ENCODE data around the gene RTL1. TPM values are rescaled to one million over a fixed set of nuclear protein-coding genes. Genes with fewer than 3 reads are reported as not detected.

RTL1 gene
- total RNA-seq, 1 donor from 2014 or later = not detected

DNA sequence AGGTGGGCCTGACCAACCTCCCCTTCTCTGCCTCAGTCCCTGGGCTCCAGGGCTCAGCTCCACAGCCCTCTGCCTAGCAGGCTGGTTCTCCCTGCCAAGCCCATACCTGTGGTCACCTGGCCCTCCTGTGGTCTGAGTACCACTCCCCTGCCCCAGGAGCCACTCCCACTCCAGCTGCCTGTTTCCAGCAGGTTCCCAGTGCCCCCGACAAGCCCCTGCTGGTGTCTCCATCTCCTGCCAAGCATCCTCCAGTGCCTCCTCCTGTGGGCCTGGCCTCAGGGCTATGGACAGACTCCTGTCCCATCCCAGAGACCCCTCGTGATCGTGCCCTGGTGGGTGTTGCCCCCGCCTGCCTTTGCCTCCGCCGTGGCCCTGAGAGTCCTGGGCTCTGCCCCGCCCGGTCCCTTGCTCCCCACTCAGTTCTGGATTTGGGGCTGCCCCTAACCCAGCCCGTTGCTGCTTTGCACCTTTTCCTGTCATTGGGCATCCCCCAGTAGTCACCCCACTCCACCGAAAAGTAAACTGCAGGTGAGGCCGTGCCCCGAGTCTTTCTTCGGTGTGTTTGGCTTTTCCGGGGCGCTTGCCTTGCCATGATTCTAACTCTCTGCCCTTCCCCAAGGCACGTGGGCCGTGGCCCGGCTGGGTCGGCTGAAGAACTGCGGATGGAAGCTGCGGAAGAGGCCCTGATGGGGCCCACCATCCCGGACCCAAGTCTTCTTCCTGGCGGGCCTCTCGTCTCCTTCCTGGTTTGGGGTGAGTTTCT, 67.8 kb downstream of the RTL1 start:
- Mint-ChIP-seq H3K4me3 (ENCODE audit: unreplicated experiment) (no peak overlapping the region), H3K27ac (ENCODE audit: unreplicated experiment) (no peak overlapping the region), H3K27me3 (ENCODE audit: unreplicated experiment) (peaks cover 2% of the 10 kb centered on the region), H3K4me1 (ENCODE audit: low read depth, unreplicated experiment) (peaks cover 25% of the 10 kb centered on the region), H3K36me3 (ENCODE audit: unreplicated experiment) (no peaks in the 10 kb centered on the region), H3K9me3 (ENCODE audit: unreplicated experiment) (peaks cover 6% of the 10 kb centered on the region)
- no peak for DNase-seq
- TF ChIP-seq, protein P1, sequence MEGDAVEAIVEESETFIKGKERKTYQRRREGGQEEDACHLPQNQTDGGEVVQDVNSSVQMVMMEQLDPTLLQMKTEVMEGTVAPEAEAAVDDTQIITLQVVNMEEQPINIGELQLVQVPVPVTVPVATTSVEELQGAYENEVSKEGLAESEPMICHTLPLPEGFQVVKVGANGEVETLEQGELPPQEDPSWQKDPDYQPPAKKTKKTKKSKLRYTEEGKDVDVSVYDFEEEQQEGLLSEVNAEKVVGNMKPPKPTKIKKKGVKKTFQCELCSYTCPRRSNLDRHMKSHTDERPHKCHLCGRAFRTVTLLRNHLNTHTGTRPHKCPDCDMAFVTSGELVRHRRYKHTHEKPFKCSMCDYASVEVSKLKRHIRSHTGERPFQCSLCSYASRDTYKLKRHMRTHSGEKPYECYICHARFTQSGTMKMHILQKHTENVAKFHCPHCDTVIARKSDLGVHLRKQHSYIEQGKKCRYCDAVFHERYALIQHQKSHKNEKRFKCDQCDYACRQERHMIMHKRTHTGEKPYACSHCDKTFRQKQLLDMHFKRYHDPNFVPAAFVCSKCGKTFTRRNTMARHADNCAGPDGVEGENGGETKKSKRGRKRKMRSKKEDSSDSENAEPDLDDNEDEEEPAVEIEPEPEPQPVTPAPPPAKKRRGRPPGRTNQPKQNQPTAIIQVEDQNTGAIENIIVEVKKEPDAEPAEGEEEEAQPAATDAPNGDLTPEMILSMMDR (IDR thresholded peaks at IDR 0.05; ENCODE audit: partially characterized antibody, unreplicated experiment) = no peak

DNA sequence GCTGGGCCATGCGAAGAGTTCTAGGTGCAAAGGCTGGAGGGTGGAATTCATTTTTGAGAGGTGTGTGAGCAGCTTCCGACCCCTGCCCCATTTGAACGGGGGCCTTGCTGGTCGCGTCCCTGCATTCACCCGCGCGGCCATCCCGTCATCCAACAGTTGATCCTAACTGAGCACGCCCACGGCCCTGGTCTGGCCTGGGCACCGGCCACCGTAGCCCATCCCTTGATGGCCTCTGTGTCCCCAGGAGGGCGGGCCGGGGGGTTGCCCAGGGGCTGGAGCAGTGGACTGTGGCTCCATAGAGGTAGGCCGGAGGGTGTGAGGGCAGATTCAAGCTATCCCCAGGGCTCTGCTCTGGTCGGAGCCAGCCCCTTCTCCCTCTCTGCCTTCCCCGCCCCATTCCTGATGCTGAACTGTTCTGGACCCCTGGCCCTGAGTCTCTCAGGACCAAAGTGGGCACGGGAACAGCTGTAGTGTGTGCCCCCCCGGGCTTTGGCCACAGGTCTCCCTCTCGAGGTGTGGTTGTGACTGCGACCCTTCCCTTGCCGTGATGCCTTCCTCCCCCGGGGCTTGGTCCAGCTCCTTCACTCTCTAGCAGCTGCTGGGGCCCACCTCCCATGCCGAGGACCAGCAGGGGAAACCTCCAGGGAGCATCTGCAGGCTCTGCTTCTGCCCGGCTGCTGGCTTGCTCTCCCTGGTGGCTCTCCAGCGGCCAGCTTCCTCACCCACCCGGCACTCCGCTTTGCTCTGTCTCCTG, 68.6 kb downstream of the RTL1 start:
- Mint-ChIP-seq H3K4me3 (ENCODE audit: unreplicated experiment) (no peak overlapping the region), H3K36me3 (ENCODE audit: unreplicated experiment) (no peaks in the 10 kb centered on the region), H3K4me1 (ENCODE audit: low read depth, unreplicated experiment) (peaks cover 22% of the 10 kb centered on the region), H3K27ac (ENCODE audit: unreplicated experiment) (no peak overlapping the region), H3K9me3 (ENCODE audit: unreplicated experiment) (peaks cover 6% of the 10 kb centered on the region), H3K27me3 (ENCODE audit: unreplicated experiment) (peaks cover 2% of the 10 kb centered on the region)
- no peak for DNase-seq
- TF ChIP-seq, protein P1 (IDR thresholded peaks at IDR 0.05; ENCODE audit: partially characterized antibody, unreplicated experiment) = no peak

DNA sequence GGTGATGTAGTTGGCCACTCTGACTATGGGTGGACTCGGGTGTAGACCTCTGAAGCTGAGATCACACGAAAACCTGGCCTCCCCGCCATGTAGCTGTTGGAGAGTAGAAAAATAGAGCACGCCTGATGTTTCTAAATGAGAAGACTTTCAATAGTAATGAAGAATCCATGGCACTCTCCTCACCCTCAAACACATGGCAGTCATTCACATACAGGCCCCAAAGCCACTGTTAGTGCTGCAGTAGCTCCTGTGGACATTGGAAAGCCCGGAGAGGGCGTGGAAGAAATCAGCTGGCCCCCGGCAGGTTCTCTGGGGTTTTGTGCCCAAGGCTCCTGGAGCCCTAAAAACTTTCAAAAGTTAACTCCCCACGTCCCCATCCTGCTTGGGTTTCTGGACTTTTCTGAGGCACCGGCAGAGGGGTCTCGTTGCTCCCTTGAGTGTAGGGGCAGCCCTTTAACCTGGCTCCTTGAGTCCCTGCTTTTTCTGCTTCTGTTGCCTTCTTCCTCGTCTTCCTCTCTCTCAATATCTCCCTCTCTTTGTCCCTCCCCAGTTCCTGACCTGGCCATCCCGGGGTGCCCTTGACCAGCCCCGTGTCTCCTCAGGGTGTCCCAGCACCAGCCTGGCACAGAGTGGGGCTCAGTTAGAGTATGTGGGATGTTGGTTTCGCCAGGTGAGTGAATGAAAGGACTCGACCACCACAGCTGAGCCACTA, 69.3 kb downstream of the RTL1 start:
- peaks cover 24% of the 10 kb centered on the region for H3K4me1 Mint-ChIP-seq (ENCODE audit: low read depth, unreplicated experiment)

DNA sequence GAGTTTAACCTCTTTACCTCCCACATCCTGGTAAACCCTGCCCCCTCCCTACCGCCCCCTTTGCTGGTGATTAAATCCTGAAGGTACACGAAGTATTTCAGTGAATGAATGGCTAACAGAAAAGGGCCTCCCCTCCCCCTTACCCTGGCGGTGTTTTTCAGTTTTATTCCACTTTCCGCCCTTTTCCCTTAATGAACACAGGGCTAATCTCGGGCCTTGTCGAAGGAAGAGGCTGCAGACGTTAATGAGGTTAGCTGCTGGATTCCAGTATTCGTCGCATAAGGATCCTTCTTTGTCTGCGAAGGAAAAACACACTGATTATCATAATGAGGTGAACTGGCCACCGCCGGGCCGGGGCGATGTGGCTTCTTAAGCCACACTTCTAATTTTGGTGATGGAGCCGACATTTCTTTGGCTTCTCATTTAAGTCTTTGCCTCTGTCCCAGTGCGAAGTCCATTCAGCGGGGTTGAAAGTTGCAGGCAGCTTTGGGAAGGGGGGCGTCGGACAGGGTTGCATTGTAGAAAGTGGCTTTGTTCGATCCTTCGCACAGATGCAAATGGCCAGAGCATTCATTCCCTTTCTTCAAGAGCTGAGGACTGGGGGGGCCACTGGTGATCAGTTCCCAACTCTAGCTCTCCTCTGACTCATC, 71.1 kb downstream of the RTL1 start:
- H3K27ac Mint-ChIP-seq (ENCODE audit: unreplicated experiment) = peak overlapping the region; percentile 17
- no peak for DNase-seq
- peaks cover 3% of the 10 kb centered on the region for H3K36me3 Mint-ChIP-seq (ENCODE audit: unreplicated experiment)
- H3K4me1 Mint-ChIP-seq (ENCODE audit: low read depth, unreplicated experiment) = peaks cover 12% of the 10 kb centered on the region
- TF ChIP-seq, protein P1 (IDR thresholded peaks at IDR 0.05; ENCODE audit: partially characterized antibody, unreplicated experiment) = no peak
- H3K27me3 Mint-ChIP-seq (ENCODE audit: unreplicated experiment) = peaks cover 3% of the 10 kb centered on the region
- no peak overlapping the region for H3K4me3 Mint-ChIP-seq (ENCODE audit: unreplicated experiment)
- peaks cover 13% of the 10 kb centered on the region for H3K9me3 Mint-ChIP-seq (ENCODE audit: unreplicated experiment)

More for the DNA sequence above, 69.3 kb downstream of the RTL1 start:
- Mint-ChIP-seq H3K9me3 (ENCODE audit: unreplicated experiment) (peaks cover 8% of the 10 kb centered on the region), H3K27me3 (ENCODE audit: unreplicated experiment) (peaks cover 3% of the 10 kb centered on the region), H3K4me3 (ENCODE audit: unreplicated experiment) (no peak overlapping the region), H3K27ac (ENCODE audit: unreplicated experiment) (no peak overlapping the region), H3K36me3 (ENCODE audit: unreplicated experiment) (no peaks in the 10 kb centered on the region)
- TF ChIP-seq, protein P1 (IDR thresholded peaks at IDR 0.05; ENCODE audit: partially characterized antibody, unreplicated experiment) = no peak
- DNase-seq = no peak

Data from glutamatergic neuron (in vitro differentiated cells).